IMR-90 (cell line): ENCODE measurements around the gene KDM3B.

Experiments
- BHLHE40 ChIP-seq: fragments of 150-350 bp; IDR thresholded peaks from 2 replicates; pipeline ENCODE4 v1.6.1; 2016; ENCODE audit warnings: mild to moderate bottlenecking, low read depth, low read length
- CEBPB ChIP-seq: IDR thresholded peaks from 2 replicates; pipeline ENCODE4 v1.6.1; 2012; ENCODE audit warnings: low read depth, low read length, improper control_type of control experiment
- CTCF ChIP-seq: conservative IDR thresholded peaks from 2 replicates; pipeline ENCODE4 v1.5.1; 2012; ENCODE audit warnings: mild to moderate bottlenecking, low read depth, low read length, improper control_type of control experiment
- FOS ChIP-seq: fragments of 150-350 bp; IDR thresholded peaks from 2 replicates; pipeline ENCODE4 v1.6.1; 2016; ENCODE audit warnings: low read depth, low read length
- MAZ ChIP-seq: IDR thresholded peaks from 2 replicates; pipeline ENCODE4 v1.6.1; 2012; ENCODE audit warnings: low read depth, mild to moderate bottlenecking, low read length, improper control_type of control experiment, moderate library complexity, borderline replicate concordance
- NFE2L2 ChIP-seq: fragments of 150-350 bp; IDR thresholded peaks from 2 replicates; pipeline ENCODE4 v1.6.1; 2016; ENCODE audit warnings: low read depth, mild to moderate bottlenecking, low read length
- POLR2A ChIP-seq: IDR thresholded peaks from 2 replicates; pipeline ENCODE4 v1.6.1; 2012; ENCODE audit warnings: mild to moderate bottlenecking, low read depth, low read length
- SMC3 ChIP-seq: fragments of 150-350 bp; IDR thresholded peaks from 2 replicates; pipeline ENCODE4 v1.6.1; 2016; ENCODE audit warnings: low read depth, mild to moderate bottlenecking, antibody characterized with exemption, low read length, moderate library complexity

DNA sequence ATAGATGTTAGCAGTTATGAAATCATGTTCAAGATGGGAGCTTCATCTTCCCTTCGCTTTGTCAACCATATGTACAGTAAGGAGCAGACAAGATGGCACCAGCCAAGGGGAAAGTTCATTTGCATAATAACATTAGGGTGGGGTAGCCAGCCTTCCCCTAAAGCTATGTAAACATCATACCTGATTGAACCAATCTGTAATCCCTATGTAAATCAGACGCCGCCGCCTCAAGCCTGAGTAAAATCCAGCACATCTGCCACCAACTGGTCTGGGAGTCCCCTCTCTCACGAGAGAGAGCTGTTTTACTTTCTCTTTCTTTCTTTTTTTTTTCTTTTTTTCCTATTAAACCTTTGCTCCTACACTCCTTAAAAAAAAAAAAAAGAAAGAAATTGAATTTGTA lies 55.5 kb downstream of the KDM3B start:
- TF ChIP-seq NFE2L2 (no peak), BHLHE40 (no peak), CTCF (no peak), CEBPB (no peak), POLR2A (no peak), MAZ (no peak), SMC3 (no peak), FOS (no peak)
